Inflammatory macrophage (primary cell): ENCODE measurements around the gene CELF4.

Experiments
- DNase-seq, 2 donors: peaks; one replicate each; pipeline ENCODE4 v3.0.0-alpha.2; 2020 to 2022

The CELF4 gene

GRCh38 chr18:37460604-37461003 lies 105.0 kb downstream of the CELF4 start:
- no peak for DNase-seq

- no peak for DNase-seq
Measured at GRCh38 chr18:37458697-37459096, 106.9 kb downstream of the CELF4 start.

GRCh38 chr18:37457753-37458152 lies 107.8 kb downstream of the CELF4 start:
- no peak for DNase-seq

- DNase-seq = no peak
Measured at GRCh38 chr18:37457341-37457740, 108.3 kb downstream of the CELF4 start.

GRCh38 chr18:37456873-37457272 lies 108.7 kb downstream of the CELF4 start:
- no peak for DNase-seq

- no peak for DNase-seq
Measured at GRCh38 chr18:37456395-37456794, 109.2 kb downstream of the CELF4 start.

GRCh38 chr18:37453752-37454151 lies 111.8 kb downstream of the CELF4 start:
- no peak for DNase-seq

- no peak for DNase-seq
Measured at GRCh38 chr18:37452682-37453385, 112.8 kb downstream of the CELF4 start.

- DNase-seq = no peak
Measured at GRCh38 chr18:37452015-37452414, 113.6 kb downstream of the CELF4 start.

GRCh38 chr18:37451239-37451825 lies 114.3 kb downstream of the CELF4 start:
- no peak for DNase-seq

- DNase-seq = no peak
Measured at GRCh38 chr18:37450434-37451132, 115.0 kb downstream of the CELF4 start.

GRCh38 chr18:37449618-37450017 lies 116.0 kb downstream of the CELF4 start:
- no peak for DNase-seq

GRCh38 chr18:37448946-37449345 lies 116.7 kb downstream of the CELF4 start:
- no peak for DNase-seq

GRCh38 chr18:37447962-37448888 lies 117.4 kb downstream of the CELF4 start:
- DNase-seq = no peak

GRCh38 chr18:37445836-37446235 lies 119.8 kb downstream of the CELF4 start:
- no peak for DNase-seq

- DNase-seq = no peak
Measured at GRCh38 chr18:37445368-37445767, 120.2 kb downstream of the CELF4 start.

- no peak for DNase-seq
Measured at GRCh38 chr18:37443325-37444055, 122.1 kb downstream of the CELF4 start.

GRCh38 chr18:37442477-37442876 lies 123.1 kb downstream of the CELF4 start:
- DNase-seq = no peak

- DNase-seq = no peak
Measured at GRCh38 chr18:37441821-37442220, 123.8 kb downstream of the CELF4 start.

- DNase-seq = no peak
Measured at GRCh38 chr18:37440206-37440605, 125.4 kb downstream of the CELF4 start.

GRCh38 chr18:37438417-37439180 lies 127.0 kb downstream of the CELF4 start:
- DNase-seq = no peak
